Testis (tissue), 3 donors: ENCODE results near the gene LEMD3. TPM values are rescaled to one million over a fixed set of nuclear protein-coding genes. Genes with fewer than 3 reads are reported as not detected.
"Not testable (repeated sequence)": the region's sequence is repeated elsewhere in the genome, so short reads cannot be mapped to it uniquely, and the experiment has no call there.

Source experiments
- DNase-seq: peaks from one replicate; pipeline ENCODE4 v3.0.0-alpha.2; 2019
- H3K27ac ChIP-seq, 2 donors: fragments of 200-600 bp; sonication (generic); one replicate each; pipeline ENCODE4 v1.5.1; 2019
- H3K27me3 ChIP-seq: fragments of 200-600 bp; sonication (generic); one replicate; pipeline ENCODE4 v1.5.1; 2019
- H3K36me3 ChIP-seq: fragments of 200-600 bp; sonication (generic); one replicate; pipeline ENCODE4 v1.5.1; 2017; ENCODE audit warnings: low read depth; ENCODE audit errors: missing control alignments
- H3K4me1 ChIP-seq: fragments of 200-600 bp; sonication (generic); one replicate; pipeline ENCODE4 v1.5.1; 2019
- H3K4me3 ChIP-seq, 2 donors: fragments of 200-600 bp; sonication (generic); one replicate each; pipeline ENCODE4 v1.5.1; 2017 to 2019
- H3K9me3 ChIP-seq: fragments of 200-600 bp; sonication (generic); one replicate; pipeline ENCODE4 v1.5.1; 2017
- CTCF ChIP-seq, 3 experiments: fragments of 450-650 bp in 2 of 3; fragments of 200-600 bp in 1 of 3; sonication (generic) in 1 of 3; IDR thresholded peaks; one replicate each; pipeline ENCODE4 v1.5.1; 2016 to 2019; ENCODE audit warnings: antibody characterized with exemption in 3 of 3, mild to moderate bottlenecking in 2 of 3, moderate library complexity in 1 of 3
- POLR2A ChIP-seq: fragments of 450-650 bp; IDR thresholded peaks from one replicate; pipeline ENCODE4 v1.6.1; 2017; ENCODE audit warnings: antibody characterized with exemption, mild to moderate bottlenecking, moderate library complexity
- WGBS, 2 donors: methylation state at CpG; one replicate each; pipeline ENCODE4 v1.1.5; 2018; 5-methylcytosine and 5-hydroxymethylcytosine counted together
- intact Hi-C: fragments of 100-400 bp; cut with DNase I; formaldehyde crosslinking; loops from one replicate; pipeline ENCODE4 v1.15.1; 2023; ENCODE audit warnings: low total_unique reads
- polyA plus RNA-seq: library from polyadenylated mRNA; stranded (reverse); fragments of 350-450 nt; fragmentation: Illumina TruSeq; extraction: RNeasy Lipid Tissue Mini Kit (QIAGEN cat#74804); gene quantifications from one replicate; pipeline ENCODE4 v1.2.3, GENCODE V29; 2014; ENCODE audit warnings: low read depth, low replicate concordance; ENCODE audit not compliant: insufficient read depth
- total RNA-seq, 2 donors: library from RNA; depleted of rRNA; stranded (reverse); fragments of >200 nt; gene quantifications; one replicate each; pipeline ENCODE4 v1.2.3, GENCODE V29; 2016

LEMD3 gene
- total and polyA plus RNA-seq, 3 donors from 2014 or later, result 38.7 to 92.4 (median 72.4) TPM

- Histone ChIP-seq H3K27ac (no peak overlapping the region), H3K4me3 (no peak overlapping the region), H3K9me3 (no peaks in the 10 kb centered on the region), H3K27me3 (no peaks in the 10 kb centered on the region), H3K36me3 (no peaks in the 10 kb centered on the region), H3K4me1 (no peaks in the 10 kb centered on the region)
- no peak for TF ChIP-seq POLR2A
- WGBS, 2 donors, result 47 to 52% methylated on average over 3 of the region's 3 CpGs
- intact Hi-C loops, result no loop called here
- DNase-seq, result no peak
These were observed 110.9 kb downstream of the LEMD3 start for GRCh38 chr12:65280306-65280705.

GRCh38 chr12:65282840-65283239 is 113.5 kb downstream of the LEMD3 start:
- intact Hi-C loops, result no loop called here
- Histone ChIP-seq H3K27me3 (no peaks in the 10 kb centered on the region), H3K36me3 (no peaks in the 10 kb centered on the region), H3K4me3 (no peak overlapping the region), H3K4me1 (no peaks in the 10 kb centered on the region), H3K27ac (no peak overlapping the region), H3K9me3 (no peaks in the 10 kb centered on the region)
- TF ChIP-seq CTCF (IDR thresholded peaks at IDR 0.05), result no peak
- no peak for TF ChIP-seq POLR2A
- no peak for DNase-seq
- 78 to 83% methylated on average over 1 of the region's 1 CpG for WGBS, 2 donors

GRCh38 chr12:65285532-65285931 is 116.1 kb downstream of the LEMD3 start:
- H3K4me1 ChIP-seq, H3K27me3 ChIP-seq, H3K36me3 ChIP-seq, H3K9me3 ChIP-seq, H3K4me3 ChIP-seq, H3K27ac ChIP-seq, intact Hi-C loops, DNase-seq: not testable (repeated sequence)
- 92 to 95% methylated on average over 6 to 7 of the region's 7 CpGs for WGBS, 2 donors

- H3K36me3 ChIP-seq, result no peaks in the 10 kb centered on the region
- H3K27me3 ChIP-seq, result no peaks in the 10 kb centered on the region
- WGBS, 2 donors, result 87 to 89% methylated on average over 2 of the region's 2 CpGs
- H3K4me1 ChIP-seq, result no peaks in the 10 kb centered on the region
- intact Hi-C loops, result no loop called here
- no peak for DNase-seq
- no peaks in the 10 kb centered on the region for H3K9me3 ChIP-seq
- no peak for TF ChIP-seq POLR2A
- no peak for TF ChIP-seq CTCF (IDR thresholded peaks at IDR 0.05)
- no peak overlapping the region for H3K27ac ChIP-seq
- H3K4me3 ChIP-seq, result no peak overlapping the region
These were observed 118.0 kb downstream of the LEMD3 start for GRCh38 chr12:65287426-65287825.

GRCh38 chr12:65292241-65292640 is 122.9 kb downstream of the LEMD3 start:
- H3K36me3 ChIP-seq, result no peaks in the 10 kb centered on the region
- TF ChIP-seq POLR2A (no peak), CTCF (IDR thresholded peaks at IDR 0.05) (no peak)
- no peak overlapping the region for H3K4me3 ChIP-seq
- no peaks in the 10 kb centered on the region for H3K9me3 ChIP-seq
- 96 to 100% methylated on average over 2 of the region's 2 CpGs for WGBS, 2 donors
- no peaks in the 10 kb centered on the region for H3K27me3 ChIP-seq
- intact Hi-C loops, result no loop called here
- no peaks in the 10 kb centered on the region for H3K4me1 ChIP-seq
- DNase-seq, result no peak
- H3K27ac ChIP-seq, result no peak overlapping the region

GRCh38 chr12:65293735-65294134 is 124.4 kb downstream of the LEMD3 start:
- WGBS, 2 donors, result 73 to 89% methylated on average over 1 of the region's 1 CpG
- intact Hi-C loops, result no loop called here

More at GRCh38 chr12:65293735-65294134, 124.4 kb downstream of the LEMD3 start:
- no peak for DNase-seq
- no peak for TF ChIP-seq POLR2A
- no peak for TF ChIP-seq CTCF (IDR thresholded peaks at IDR 0.05)
- Histone ChIP-seq H3K9me3 (no peaks in the 10 kb centered on the region), H3K27ac (no peak overlapping the region), H3K4me1 (no peaks in the 10 kb centered on the region), H3K27me3 (no peaks in the 10 kb centered on the region), H3K36me3 (no peaks in the 10 kb centered on the region), H3K4me3 (no peak overlapping the region)
